Adrenal gland (tissue), 12 donors: ENCODE results near the gene PBX3. TPM values are rescaled to one million over a fixed set of nuclear protein-coding genes. Genes with fewer than 3 reads are reported as not detected.
"Not testable (repeated sequence)": the region's sequence is repeated elsewhere in the genome, so short reads cannot be mapped to it uniquely, and the experiment has no call there.

ENCODE experiments used
- DNase-seq, 7 donors: peaks; one replicate each; pipeline ENCODE4 v3.0.0-alpha.2; 2019 to 2020
- H3K27ac ChIP-seq, 5 donors: fragments of 200-600 bp; sonication (generic) in 4 of 5; 1 replicate in 3 of 5; 2 replicates in 2 of 5; pipeline versions ENCODE4 v1.5.1 to v1.8.0; 2016 to 2020; ENCODE audit warnings: mild to moderate bottlenecking in 1 of 5
- H3K27me3 ChIP-seq: fragments of 200-600 bp; 2 replicates; pipeline ENCODE4 v1.8.0; 2021
- H3K36me3 ChIP-seq, 2 donors: fragments of 200-600 bp; replicated peaks in 1 of 2; 1 replicate in 1 of 2; 2 replicates in 1 of 2; pipeline versions ENCODE4 v1.5.1 to v1.8.0; 2018 to 2022
- H3K4me1 ChIP-seq, 2 donors: fragments of 200-600 bp; replicated peaks in 1 of 2; 1 replicate in 1 of 2; 2 replicates in 1 of 2; pipeline versions ENCODE4 v1.5.1 to v1.8.0; 2018 to 2021
- H3K4me3 ChIP-seq, 4 donors: fragments of 200-600 bp; sonication (generic) in 3 of 4; one replicate each; pipeline ENCODE4 v1.5.1; 2016 to 2018
- H3K9me3 ChIP-seq, 3 donors: fragments of 200-600 bp; sonication (generic) in 1 of 3; replicated peaks in 1 of 3; 1 replicate in 2 of 3; 2 replicates in 1 of 3; pipeline versions ENCODE4 v1.5.1 to v1.8.0; 2016 to 2021
- POLR2A ChIP-seq, 2 donors: fragments of 450-650 bp; IDR thresholded peaks; one replicate each; pipeline ENCODE4 v1.6.1; 2017; ENCODE audit warnings: antibody characterized with exemption in 2 of 2, mild to moderate bottlenecking in 2 of 2, moderate library complexity in 1 of 2
- WGBS, 4 donors: extraction: QIAGEN DNeasy Blood & Tissue Kit in 2 of 4; methylation state at CpG; one replicate each; pipeline versions ENCODE4 v1.1.5 to v1.1.7; 2013 to 2017; 5-methylcytosine and 5-hydroxymethylcytosine counted together
- intact Hi-C, 2 donors: fragments of 100-400 bp; cut with DNase I; formaldehyde crosslinking; loops; one replicate each; pipeline versions ENCODE4 v1.14.1 to v1.15.0; 2022 to 2023
- polyA plus RNA-seq, 3 donors: library from polyadenylated mRNA; stranded (reverse); fragments of 200-250 nt in 2 of 3; fragments of 350-450 nt in 1 of 3; fragmentation: Illumina TruSeq in 1 of 3; extraction: RNeasy Lipid Tissue Mini Kit (QIAGEN cat#74804) in 1 of 3; gene quantifications; one replicate each; pipeline ENCODE4 v1.2.3, GENCODE V29; 2013 to 2014
- total RNA-seq, 9 donors: library from RNA; depleted of rRNA in 4 of 9; stranded (reverse); fragments of >200 nt in 4 of 9; fragments of 120-200 nt in 1 of 9; fragmentation: NEBNext Ultra II Directional in 1 of 9; extraction: Animal tissue kit (Norgen Biotek cat#: 25700) in 1 of 9; gene quantifications; one replicate each; pipeline versions ENCODE4 v1.1.0 to v1.2.4, GENCODE V29; 2013 to 2023
- TF ChIP-seq, protein P1 (sequence below), 6 experiments: fragments of 450-650 bp in 4 of 6; fragments of 200-600 bp in 2 of 6; sonication (generic) in 1 of 6; IDR thresholded peaks; 1 replicate in 5 of 6; 2 replicates in 1 of 6; pipeline versions ENCODE4 v1.5.1 to v1.8.0; 2016 to 2021; ENCODE audit warnings: antibody characterized with exemption in 6 of 6, mild to moderate bottlenecking in 2 of 6, moderate library complexity in 1 of 6
- donor health status: healthy with polysubstance abuse.
- donor health status: Bipolar disorder and iron deficiency.
- donor health status: DM: yes; HTN: yes; CAD: no.
- donor health status: DM: no; HTN: no; CAD: no.
- donor health status: DM: no; HTN: no; CAD: no.
- donor health status: DM: yes; HTN: yes; CAD: no.

The PBX3 gene
- total and polyA plus RNA-seq, 12 donors: 18.3 to 231 (median 133) TPM

- 82 to 94% (median 83%) methylated on average over 2 of the region's 2 CpGs for WGBS, 4 donors
- H3K4me3 ChIP-seq: no peak overlapping the region
- H3K36me3 ChIP-seq: no peaks in the 10 kb centered on the region
- peaks cover 10 to 34% of the 10 kb centered on the region in 2 donors for H3K4me1 ChIP-seq
- peaks cover 0 to 6% (median 0%) of the 10 kb centered on the region in 3 donors for H3K9me3 ChIP-seq
- no peak for TF ChIP-seq POLR2A (IDR thresholded peaks at IDR 0.05)
- TF ChIP-seq, protein P1, sequence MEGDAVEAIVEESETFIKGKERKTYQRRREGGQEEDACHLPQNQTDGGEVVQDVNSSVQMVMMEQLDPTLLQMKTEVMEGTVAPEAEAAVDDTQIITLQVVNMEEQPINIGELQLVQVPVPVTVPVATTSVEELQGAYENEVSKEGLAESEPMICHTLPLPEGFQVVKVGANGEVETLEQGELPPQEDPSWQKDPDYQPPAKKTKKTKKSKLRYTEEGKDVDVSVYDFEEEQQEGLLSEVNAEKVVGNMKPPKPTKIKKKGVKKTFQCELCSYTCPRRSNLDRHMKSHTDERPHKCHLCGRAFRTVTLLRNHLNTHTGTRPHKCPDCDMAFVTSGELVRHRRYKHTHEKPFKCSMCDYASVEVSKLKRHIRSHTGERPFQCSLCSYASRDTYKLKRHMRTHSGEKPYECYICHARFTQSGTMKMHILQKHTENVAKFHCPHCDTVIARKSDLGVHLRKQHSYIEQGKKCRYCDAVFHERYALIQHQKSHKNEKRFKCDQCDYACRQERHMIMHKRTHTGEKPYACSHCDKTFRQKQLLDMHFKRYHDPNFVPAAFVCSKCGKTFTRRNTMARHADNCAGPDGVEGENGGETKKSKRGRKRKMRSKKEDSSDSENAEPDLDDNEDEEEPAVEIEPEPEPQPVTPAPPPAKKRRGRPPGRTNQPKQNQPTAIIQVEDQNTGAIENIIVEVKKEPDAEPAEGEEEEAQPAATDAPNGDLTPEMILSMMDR (IDR thresholded peaks at IDR 0.05): no peak
- intact Hi-C loops: loop anchor here in 1 of 2 donors (5.0 kb wide), 1 partner anchor 76 kb away; the partner anchor contains the start of gene PBX3
- no peak overlapping the region for H3K27ac ChIP-seq
- DNase-seq: no peak
- no peaks in the 10 kb centered on the region for H3K27me3 ChIP-seq
These were observed 75.7 kb downstream of the PBX3 start for GRCh38 chr9:125822902-125823301.

GRCh38 chr9:125823874-125824406 lies 76.8 kb downstream of the PBX3 start:
- H3K27me3 ChIP-seq, DNase-seq, H3K36me3 ChIP-seq, H3K9me3 ChIP-seq: not testable (repeated sequence)
- peak overlapping the region in 3 of 5 donors; percentile 28 to 42 (median 36) for H3K27ac ChIP-seq
- WGBS, 4 donors: 67 to 71% (median 70%) methylated on average over 6 of the region's 6 CpGs
- H3K4me1 ChIP-seq: peaks cover 10 to 34% of the 10 kb centered on the region in 2 donors
- intact Hi-C loops: loop anchor here in 1 of 2 donors (5.0 kb wide), 1 partner anchor 77 kb away; the partner anchor contains the start of gene PBX3
- H3K4me3 ChIP-seq: peak overlapping the region in 1 of 4 donors; percentile 32

GRCh38 chr9:125825762-125826161 lies 78.6 kb downstream of the PBX3 start:
- TF ChIP-seq POLR2A (IDR thresholded peaks at IDR 0.05): no peak
- TF ChIP-seq, protein P1 (IDR thresholded peaks at IDR 0.05): no peak
- Histone ChIP-seq H3K9me3 (peaks cover 0 to 6% (median 0%) of the 10 kb centered on the region in 3 donors), H3K27me3 (no peaks in the 10 kb centered on the region), H3K4me3 (no peak overlapping the region), H3K27ac (no peak overlapping the region), H3K36me3 (no peaks in the 10 kb centered on the region), H3K4me1 (peaks cover 3 to 42% of the 10 kb centered on the region in 2 donors)
- intact Hi-C loops: no loop called here
- 68 to 88% (median 76%) methylated on average over 3 of the region's 3 CpGs for WGBS, 4 donors
- no peak for DNase-seq

GRCh38 chr9:125826850-125827249 lies 79.7 kb downstream of the PBX3 start:
- 76 to 88% (median 82%) methylated on average over 1 of the region's 1 CpG for WGBS, 4 donors
- peaks cover 0 to 36% of the 10 kb centered on the region in 2 donors for H3K4me1 ChIP-seq

More at GRCh38 chr9:125826850-125827249, 79.7 kb downstream of the PBX3 start:
- H3K36me3 ChIP-seq: no peaks in the 10 kb centered on the region
- H3K27me3 ChIP-seq: no peaks in the 10 kb centered on the region
- no peak for DNase-seq
- no peak overlapping the region for H3K4me3 ChIP-seq
- intact Hi-C loops: no loop called here
- H3K27ac ChIP-seq: no peak overlapping the region
- no peaks in the 10 kb centered on the region for H3K9me3 ChIP-seq
- TF ChIP-seq POLR2A (IDR thresholded peaks at IDR 0.05): no peak
- TF ChIP-seq, protein P1 (IDR thresholded peaks at IDR 0.05): no peak
